Karpas-422 (cell line): Measurements from ENCODE around the gene CD82. TPM values are rescaled to one million over a fixed set of nuclear protein-coding genes. Genes with fewer than 3 reads are reported as not detected.
"Not testable (repeated sequence)": the region's sequence is repeated elsewhere in the genome, so short reads cannot be mapped to it uniquely, and the experiment has no call there.

Source experiments
- DNase-seq: peaks from one replicate; pipeline ENCODE4 v3.0.0-alpha.2; 2015
- H2AFZ ChIP-seq: fragments of 200-600 bp; sonication (generic); 2 replicates; pipeline ENCODE4 v1.6.1; 2014; ENCODE audit warnings: antibody characterized with exemption, low read length, mixed read lengths
- H3K27ac ChIP-seq: fragments of 200-600 bp; sonication (generic); 2 replicates; pipeline ENCODE4 v1.5.1; 2014; ENCODE audit warnings: mild to moderate bottlenecking, low read length, moderate library complexity
- H3K27me3 ChIP-seq: fragments of 200-600 bp; sonication (generic); 2 replicates; pipeline ENCODE4 v1.6.1; 2014; ENCODE audit warnings: low read length, mixed read lengths
- H3K36me3 ChIP-seq: fragments of 200-600 bp; sonication (generic); 2 replicates; pipeline ENCODE4 v1.6.1; 2014; ENCODE audit warnings: low read length, mixed read lengths; ENCODE audit not compliant: insufficient read depth
- H3K4me1 ChIP-seq: fragments of 200-600 bp; sonication (generic); 2 replicates; pipeline ENCODE4 v1.6.1; 2014; ENCODE audit warnings: mild to moderate bottlenecking, low read length, mixed read lengths
- H3K4me2 ChIP-seq: fragments of 200-600 bp; sonication (generic); 2 replicates; pipeline ENCODE4 v1.6.1; 2014; ENCODE audit warnings: low read length, low read depth, mild to moderate bottlenecking; ENCODE audit not compliant: poor library complexity, severe bottlenecking
- H3K4me3 ChIP-seq: fragments of 200-600 bp; sonication (generic); 2 replicates; pipeline ENCODE4 v1.5.1; 2014; ENCODE audit warnings: mild to moderate bottlenecking, antibody characterized with exemption, low read length, mixed read lengths
- H3K79me2 ChIP-seq: fragments of 200-600 bp; sonication (generic); 2 replicates; pipeline ENCODE4 v1.6.1; 2014; ENCODE audit warnings: mild to moderate bottlenecking, low read length, mixed read lengths
- H3K9ac ChIP-seq: fragments of 200-600 bp; sonication (generic); 2 replicates; pipeline ENCODE4 v1.6.0; 2014; ENCODE audit warnings: low read length
- H3K9me2 ChIP-seq: fragments of 200-600 bp; sonication (generic), shearing (Covaris generic); replicated peaks from 2 replicates; pipeline ENCODE4 v1.6.0; 2014; ENCODE audit warnings: mild to moderate bottlenecking, low read length, moderate library complexity; ENCODE audit not compliant: insufficient read depth
- H3K9me3 ChIP-seq: fragments of 300-700, 200-600 bp; sonication (generic); 2 replicates; pipeline ENCODE4 v1.6.1; 2014; ENCODE audit warnings: low read length, mixed read lengths
- H4K20me1 ChIP-seq: fragments of 200-600 bp; sonication (generic); 2 replicates; pipeline ENCODE4 v1.6.1; 2014; ENCODE audit warnings: mild to moderate bottlenecking, antibody characterized with exemption, low read length, low read depth; ENCODE audit not compliant: insufficient read depth
- total RNA-seq: library from RNA; depleted of rRNA; stranded (reverse); fragments of >200 nt; shearing (Covaris generic); gene quantifications from 2 replicates; pipeline ENCODE4 v1.2.3, GENCODE V29; 2014; ENCODE audit warnings: low replicate concordance

CD82 gene
- total RNA-seq, 1 experiment from 2014 or later, result 22.2 TPM

- not testable (repeated sequence) for H3K9me3 ChIP-seq, H3K79me2 ChIP-seq, H3K36me3 ChIP-seq, H3K9me2 ChIP-seq, H4K20me1 ChIP-seq, H3K27me3 ChIP-seq, H3K9ac ChIP-seq
- Histone ChIP-seq H2AFZ (0 out of 2 replicates have a peak overlapping the region, but pooled peaks have one; percentile 25), H3K27ac (peak overlapping the region; percentile 63), H3K4me2 (peak overlapping the region; percentile 72), H3K4me1 (peaks cover 45% of the 10 kb centered on the region), H3K4me3 (peak overlapping the region; percentile 38)
- DNase-seq, result peak; percentile 48
Measured at GRCh38 chr11:44647255-44647955, 81.9 kb downstream of the CD82 start.

GRCh38 chr11:44648109-44648508 is 82.6 kb downstream of the CD82 start:
- no peak overlapping the region for H3K9ac ChIP-seq
- peak; percentile 49 for DNase-seq
- H3K36me3 ChIP-seq, result no peaks in the 10 kb centered on the region; the same call in 1 of the 2 replicates
- peak overlapping the region; percentile 38 for H3K4me3 ChIP-seq
- 0 out of 2 replicates have a peak overlapping the region, but pooled peaks have one; percentile 25 for H2AFZ ChIP-seq
- H3K9me3 ChIP-seq, result peaks cover 5% of the 10 kb centered on the region; the same call in 1 of the 2 replicates
- H3K9me2 ChIP-seq, result no peaks in the 10 kb centered on the region
- peak overlapping the region; percentile 63 for H3K27ac ChIP-seq
- no peaks in the 10 kb centered on the region for H4K20me1 ChIP-seq
- peak overlapping the region; percentile 72 for H3K4me2 ChIP-seq
- peaks cover 49% of the 10 kb centered on the region for H3K4me1 ChIP-seq
- no peaks in the 10 kb centered on the region for H3K79me2 ChIP-seq
- no peaks in the 10 kb centered on the region for H3K27me3 ChIP-seq

- Histone ChIP-seq H3K4me3 (peak overlapping the region; percentile 50), H3K27me3 (no peaks in the 10 kb centered on the region), H3K36me3 (no peaks in the 10 kb centered on the region; the same call in 1 of the 2 replicates), H3K9ac (peak overlapping the region; percentile 52), H3K4me2 (peak overlapping the region; percentile 64), H3K27ac (peak overlapping the region; percentile 74), H3K9me3 (no peaks in the 10 kb centered on the region), H3K79me2 (no peaks in the 10 kb centered on the region), H2AFZ (peak overlapping the region; percentile 69), H4K20me1 (no peaks in the 10 kb centered on the region), H3K4me1 (peaks cover 49% of the 10 kb centered on the region), H3K9me2 (no peaks in the 10 kb centered on the region)
- DNase-seq, result peak; percentile 85
Measured at GRCh38 chr11:44651535-44652155, 86.2 kb downstream of the CD82 start.

GRCh38 chr11:44652901-44653644 is 87.6 kb downstream of the CD82 start:
- Histone ChIP-seq H3K27me3 (no peaks in the 10 kb centered on the region), H3K9ac (no peak overlapping the region), H4K20me1 (no peaks in the 10 kb centered on the region), H3K4me3 (no peak overlapping the region), H3K79me2 (no peaks in the 10 kb centered on the region), H3K36me3 (no peaks in the 10 kb centered on the region; the same call in 1 of the 2 replicates), H3K4me1 (peaks cover 47% of the 10 kb centered on the region), H2AFZ (no peak overlapping the region), H3K9me3 (no peaks in the 10 kb centered on the region), H3K27ac (no peak overlapping the region), H3K9me2 (no peaks in the 10 kb centered on the region), H3K4me2 (peak overlapping the region; percentile 64)
- no peak for DNase-seq

GRCh38 chr11:44654057-44654456 is 88.6 kb downstream of the CD82 start:
- Histone ChIP-seq H3K79me2 (no peaks in the 10 kb centered on the region), H3K9me2 (no peaks in the 10 kb centered on the region), H3K36me3 (no peaks in the 10 kb centered on the region; the same call in 1 of the 2 replicates), H4K20me1 (no peaks in the 10 kb centered on the region), H3K4me1 (peaks cover 39% of the 10 kb centered on the region), H3K27me3 (no peaks in the 10 kb centered on the region), H3K9me3 (no peaks in the 10 kb centered on the region), H3K9ac (no peak overlapping the region), H2AFZ (no peak overlapping the region), H3K4me3 (no peak overlapping the region), H3K27ac (no peak overlapping the region), H3K4me2 (no peak overlapping the region)
- DNase-seq, result no peak

- Histone ChIP-seq H3K9me2 (no peaks in the 10 kb centered on the region), H3K9ac (no peak overlapping the region), H3K4me3 (no peak overlapping the region), H3K9me3 (no peaks in the 10 kb centered on the region), H3K27ac (no peak overlapping the region), H3K4me2 (no peak overlapping the region), H3K27me3 (no peaks in the 10 kb centered on the region), H3K4me1 (peaks cover 33% of the 10 kb centered on the region), H4K20me1 (no peaks in the 10 kb centered on the region), H3K79me2 (no peaks in the 10 kb centered on the region), H3K36me3 (no peaks in the 10 kb centered on the region; the same call in 1 of the 2 replicates), H2AFZ (no peak overlapping the region)
- DNase-seq, result no peak
Measured at GRCh38 chr11:44654596-44654995, 89.1 kb downstream of the CD82 start.

- Histone ChIP-seq H3K9me3 (no peaks in the 10 kb centered on the region), H4K20me1 (no peaks in the 10 kb centered on the region), H3K79me2 (no peaks in the 10 kb centered on the region), H3K9me2 (no peaks in the 10 kb centered on the region), H3K4me2 (no peak overlapping the region), H3K27ac (no peak overlapping the region), H3K4me3 (no peak overlapping the region), H3K4me1 (peaks cover 28% of the 10 kb centered on the region), H2AFZ (no peak overlapping the region), H3K36me3 (no peaks in the 10 kb centered on the region; the same call in 1 of the 2 replicates), H3K27me3 (no peaks in the 10 kb centered on the region), H3K9ac (no peak overlapping the region)
- DNase-seq, result no peak
Measured at GRCh38 chr11:44657836-44658505, 92.5 kb downstream of the CD82 start.
